Breast epithelium (tissue), 4 donors: ENCODE measurements around the gene DPP7. TPM values are rescaled to one million over a fixed set of nuclear protein-coding genes. Genes with fewer than 3 reads are reported as not detected.
A peak's percentile ranks its signal among the peaks of the same experiment; 100 is the strongest.

Experiments
- DNase-seq, 2 donors: peaks; one replicate each; pipeline ENCODE4 v3.0.0-alpha.2; 2019; ENCODE audit warnings: low spot score in 2 of 2
- H3K27ac ChIP-seq, 2 donors: fragments of 200-600 bp; sonication (generic) in 1 of 2; one replicate each; pipeline ENCODE4 v1.5.1; 2016 to 2019; ENCODE audit warnings: mild to moderate bottlenecking in 1 of 2
- H3K27me3 ChIP-seq, 2 donors: fragments of 200-600 bp; sonication (generic) in 1 of 2; one replicate each; pipeline versions ENCODE4 v1.5.1 to v1.6.0; 2017 to 2019; ENCODE audit warnings: control low read depth in 1 of 2, mild to moderate bottlenecking in 1 of 2
- H3K36me3 ChIP-seq: fragments of 200-600 bp; one replicate; pipeline ENCODE4 v1.5.1; 2019
- H3K4me1 ChIP-seq, 2 donors: fragments of 200-600 bp; sonication (generic); one replicate each; pipeline ENCODE4 v1.5.1; 2016 to 2019; ENCODE audit warnings: control low read depth in 1 of 2
- H3K4me3 ChIP-seq, 3 donors: fragments of 200-600 bp; sonication (generic); 1 replicate in 2 of 3; 2 replicates in 1 of 3; pipeline ENCODE4 v1.5.1; 2016 to 2019; ENCODE audit warnings: mild to moderate bottlenecking in 3 of 3, moderate library complexity in 2 of 3
- H3K9me3 ChIP-seq, 2 donors: fragments of 200-600 bp; sonication (generic) in 1 of 2; one replicate each; pipeline ENCODE4 v1.5.1; 2016 to 2019; ENCODE audit warnings: control low read depth in 1 of 2
- POLR2A ChIP-seq: fragments of 450-650 bp; IDR thresholded peaks from one replicate; pipeline ENCODE4 v1.6.1; 2016; ENCODE audit warnings: antibody characterized with exemption, mild to moderate bottlenecking, moderate library complexity
- POLR2AphosphoS5 ChIP-seq, 3 donors: sonication (generic); formaldehyde crosslinking; IDR thresholded peaks; one replicate each; pipeline ENCODE4 v1.6.1; 2017; ENCODE audit warnings: antibody characterized with exemption in 3 of 3
- intact Hi-C: fragments of 100-400 bp; cut with DNase I; formaldehyde crosslinking; loops from one replicate; pipeline ENCODE4 v1.15.1; 2023; ENCODE audit warnings: low total_unique reads
- total RNA-seq, 3 donors: library from RNA; depleted of rRNA; stranded (reverse); fragments of >200 nt; gene quantifications; one replicate each; pipeline ENCODE4 v1.1.0, GENCODE V29; 2016
- TF ChIP-seq, protein P1 (sequence below), 3 donors: fragments of 450-650 bp; IDR thresholded peaks; one replicate each; pipeline ENCODE4 v1.5.1; 2016 to 2017; ENCODE audit warnings: antibody characterized with exemption in 3 of 3, mild to moderate bottlenecking in 3 of 3, moderate library complexity in 3 of 3

Gene DPP7
- total RNA-seq, 3 donors from 2014 or later, result 115 to 137 (median 132) TPM

- Histone ChIP-seq H3K27ac (no peak overlapping the region), H3K4me1 (peaks cover 0 to under 1% of the 10 kb centered on the region in 2 donors), H3K9me3 (no peaks in the 10 kb centered on the region), H3K4me3 (no peak overlapping the region), H3K27me3 (peaks cover 3 to 83% of the 10 kb centered on the region in 2 donors), H3K36me3 (no peaks in the 10 kb centered on the region)
- TF ChIP-seq, protein P1, sequence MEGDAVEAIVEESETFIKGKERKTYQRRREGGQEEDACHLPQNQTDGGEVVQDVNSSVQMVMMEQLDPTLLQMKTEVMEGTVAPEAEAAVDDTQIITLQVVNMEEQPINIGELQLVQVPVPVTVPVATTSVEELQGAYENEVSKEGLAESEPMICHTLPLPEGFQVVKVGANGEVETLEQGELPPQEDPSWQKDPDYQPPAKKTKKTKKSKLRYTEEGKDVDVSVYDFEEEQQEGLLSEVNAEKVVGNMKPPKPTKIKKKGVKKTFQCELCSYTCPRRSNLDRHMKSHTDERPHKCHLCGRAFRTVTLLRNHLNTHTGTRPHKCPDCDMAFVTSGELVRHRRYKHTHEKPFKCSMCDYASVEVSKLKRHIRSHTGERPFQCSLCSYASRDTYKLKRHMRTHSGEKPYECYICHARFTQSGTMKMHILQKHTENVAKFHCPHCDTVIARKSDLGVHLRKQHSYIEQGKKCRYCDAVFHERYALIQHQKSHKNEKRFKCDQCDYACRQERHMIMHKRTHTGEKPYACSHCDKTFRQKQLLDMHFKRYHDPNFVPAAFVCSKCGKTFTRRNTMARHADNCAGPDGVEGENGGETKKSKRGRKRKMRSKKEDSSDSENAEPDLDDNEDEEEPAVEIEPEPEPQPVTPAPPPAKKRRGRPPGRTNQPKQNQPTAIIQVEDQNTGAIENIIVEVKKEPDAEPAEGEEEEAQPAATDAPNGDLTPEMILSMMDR (IDR thresholded peaks at IDR 0.05), result no peak
- TF ChIP-seq POLR2AphosphoS5 (IDR thresholded peaks at IDR 0.05) (no peak), POLR2A (no peak)
- no peak for DNase-seq
- intact Hi-C loops, result no loop called here
Measured at GRCh38 chr9:137157618-137158415, 43.3 kb upstream of the DPP7 start.

- intact Hi-C loops, result no loop called here
- H3K4me3 ChIP-seq, result peak overlapping the region in 2 of 3 donors; percentile 3 to 46
- H3K9me3 ChIP-seq, result no peaks in the 10 kb centered on the region
- no peak for DNase-seq
- H3K4me1 ChIP-seq, result no peaks in the 10 kb centered on the region
- no peaks in the 10 kb centered on the region for H3K36me3 ChIP-seq
- peaks cover 3 to 72% of the 10 kb centered on the region in 2 donors for H3K27me3 ChIP-seq
- TF ChIP-seq POLR2AphosphoS5 (IDR thresholded peaks at IDR 0.05) (no peak), POLR2A (no peak)
- TF ChIP-seq, protein P1 (IDR thresholded peaks at IDR 0.05), result no peak
- H3K27ac ChIP-seq, result no peak overlapping the region
Measured at GRCh38 chr9:137156567-137157375, 42.2 kb upstream of the DPP7 start.

- DNase-seq, result no peak
- H3K27ac ChIP-seq, result no peak overlapping the region
- intact Hi-C loops, result no loop called here
- no peaks in the 10 kb centered on the region for H3K36me3 ChIP-seq
- no peaks in the 10 kb centered on the region for H3K9me3 ChIP-seq
- H3K4me3 ChIP-seq, result no peak overlapping the region
- no peaks in the 10 kb centered on the region for H3K4me1 ChIP-seq
- TF ChIP-seq POLR2AphosphoS5 (IDR thresholded peaks at IDR 0.05) (no peak), POLR2A (no peak)
- TF ChIP-seq, protein P1 (IDR thresholded peaks at IDR 0.05), result no peak
- peaks cover 0 to 46% of the 10 kb centered on the region in 2 donors for H3K27me3 ChIP-seq
Measured at GRCh38 chr9:137152844-137153405, 38.4 kb upstream of the DPP7 start.

DNA sequence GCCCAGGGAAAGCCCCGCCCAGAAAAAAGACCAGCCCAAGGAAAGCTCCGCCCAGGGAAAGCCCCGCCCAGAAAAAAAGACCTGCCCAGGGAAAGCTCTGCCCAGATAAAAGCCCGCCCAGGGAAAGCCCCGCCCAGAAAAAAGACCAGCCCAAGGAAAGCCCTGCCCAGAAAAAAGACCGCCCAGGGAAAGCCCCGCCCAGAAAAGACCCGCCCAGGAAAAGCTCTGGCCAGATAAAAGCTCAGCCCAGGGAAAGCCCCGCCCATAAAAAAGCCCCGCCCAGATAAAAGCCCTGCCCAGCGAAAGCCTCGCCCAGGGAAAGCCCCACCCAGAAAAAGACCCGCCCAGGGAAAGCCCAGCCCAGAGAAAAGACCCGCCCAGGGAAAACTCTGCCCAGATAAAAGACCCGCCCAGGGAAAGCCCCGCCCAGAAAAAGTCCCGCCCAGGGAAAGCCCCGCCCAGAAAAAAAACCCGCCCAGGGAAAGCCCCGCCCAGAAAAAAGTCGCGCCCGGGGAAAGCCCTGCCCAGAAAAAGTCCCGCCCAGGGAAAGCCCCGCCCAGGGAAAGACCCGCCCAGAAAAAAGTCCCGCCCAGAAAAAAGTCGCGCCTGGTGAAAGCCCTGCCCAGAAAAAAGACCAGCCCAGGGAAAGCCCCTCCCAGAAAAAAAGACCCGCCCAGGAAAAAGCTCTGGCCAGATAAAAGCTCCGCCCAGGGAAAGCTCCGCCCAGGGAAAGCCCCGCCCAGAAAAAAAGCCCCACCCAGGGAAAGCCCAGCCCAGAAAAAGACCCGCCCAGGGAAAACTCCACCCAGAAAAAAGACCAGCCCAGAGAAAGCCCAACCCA, 36.3 kb upstream of the DPP7 start:
- H3K27me3 ChIP-seq, result peaks cover 0 to 46% of the 10 kb centered on the region in 2 donors
- intact Hi-C loops, result loop anchor here (1.0 kb wide), 1 partner anchor 47 kb away; no protein-coding TSS in a partner anchor
- DNase-seq, result no peak
- H3K4me3 ChIP-seq, result no peak overlapping the region
- no peaks in the 10 kb centered on the region for H3K4me1 ChIP-seq
- no peak overlapping the region for H3K27ac ChIP-seq
- H3K9me3 ChIP-seq, result no peaks in the 10 kb centered on the region
- TF ChIP-seq POLR2A (no peak), POLR2AphosphoS5 (IDR thresholded peaks at IDR 0.05) (no peak)
- TF ChIP-seq, protein P1 (IDR thresholded peaks at IDR 0.05), result no peak
- H3K36me3 ChIP-seq, result no peaks in the 10 kb centered on the region
